BLaER1 (cell line): ENCODE data around the gene CCN5.
"Not testable (repeated sequence)": the region's sequence is repeated elsewhere in the genome, so short reads cannot be mapped to it uniquely, and the experiment has no call there.

ENCODE experiments used
- H3K27ac ChIP-seq: shearing (Covaris generic); formaldehyde crosslinking; 2 replicates; pipeline ENCODE4 v1.8.1; 2022
- H3K27me3 ChIP-seq: shearing (Covaris generic); formaldehyde crosslinking; 2 replicates; pipeline ENCODE4 v1.8.1; 2022
- H3K36me3 ChIP-seq: shearing (Covaris generic); formaldehyde crosslinking; 2 replicates; pipeline ENCODE4 v1.8.1; 2022
- H3K4me1 ChIP-seq: shearing (Covaris generic); formaldehyde crosslinking; 2 replicates; pipeline ENCODE4 v1.8.1; 2022
- H3K4me2 ChIP-seq: shearing (Covaris generic); formaldehyde crosslinking; 2 replicates; pipeline ENCODE4 v1.8.1; 2022
- H3K4me3 ChIP-seq: shearing (Covaris generic); formaldehyde crosslinking; 2 replicates; pipeline ENCODE4 v1.8.1; 2022
- H3K9ac ChIP-seq: shearing (Covaris generic); formaldehyde crosslinking; 2 replicates; pipeline ENCODE4 v1.8.1; 2022
- H3K9me3 ChIP-seq: shearing (Covaris generic); formaldehyde crosslinking; 2 replicates; pipeline ENCODE4 v1.8.1; 2022
- H4K20me1 ChIP-seq: shearing (Covaris generic); formaldehyde crosslinking; 2 replicates; pipeline ENCODE4 v1.8.1; 2022
- Cebpa-rat ChIP-seq: shearing (Covaris generic); IDR thresholded peaks from 2 replicates; pipeline ENCODE4 v1.8.1; 2022

Gene CCN5

DNA sequence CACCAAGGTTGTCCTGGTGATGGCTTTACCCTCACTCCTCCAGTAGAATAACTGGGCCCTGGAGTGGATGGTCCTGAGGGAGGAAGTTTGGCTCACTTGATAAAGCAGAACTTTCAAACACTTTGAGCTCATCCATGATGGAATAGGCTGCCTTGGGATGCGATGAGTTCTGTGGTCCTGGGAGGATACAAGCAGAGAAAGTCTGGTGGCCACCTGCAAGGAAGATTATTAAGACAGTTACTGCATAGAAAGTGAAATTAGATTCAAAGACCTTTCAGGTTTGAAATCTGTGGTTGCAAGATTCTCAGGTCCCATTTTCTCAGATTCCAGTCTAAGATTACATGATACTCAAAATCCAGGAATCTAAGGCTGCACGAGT lies 19.9 kb upstream of the CCN5 start:
- Histone ChIP-seq H3K9me3 (no peaks in the 10 kb centered on the region), H3K27me3 (no peaks in the 10 kb centered on the region), H4K20me1 (no peaks in the 10 kb centered on the region), H3K4me3 (no peak overlapping the region), H3K4me1 (peaks cover 57% of the 10 kb centered on the region), H3K4me2 (peak overlapping the region; percentile 71), H3K9ac (peak overlapping the region; percentile 38; the same call in 1 of the 2 replicates), H3K27ac (no peak overlapping the region; the same call in 1 of the 2 replicates), H3K36me3 (no peaks in the 10 kb centered on the region)
- TF ChIP-seq Cebpa-rat: no peak

DNA sequence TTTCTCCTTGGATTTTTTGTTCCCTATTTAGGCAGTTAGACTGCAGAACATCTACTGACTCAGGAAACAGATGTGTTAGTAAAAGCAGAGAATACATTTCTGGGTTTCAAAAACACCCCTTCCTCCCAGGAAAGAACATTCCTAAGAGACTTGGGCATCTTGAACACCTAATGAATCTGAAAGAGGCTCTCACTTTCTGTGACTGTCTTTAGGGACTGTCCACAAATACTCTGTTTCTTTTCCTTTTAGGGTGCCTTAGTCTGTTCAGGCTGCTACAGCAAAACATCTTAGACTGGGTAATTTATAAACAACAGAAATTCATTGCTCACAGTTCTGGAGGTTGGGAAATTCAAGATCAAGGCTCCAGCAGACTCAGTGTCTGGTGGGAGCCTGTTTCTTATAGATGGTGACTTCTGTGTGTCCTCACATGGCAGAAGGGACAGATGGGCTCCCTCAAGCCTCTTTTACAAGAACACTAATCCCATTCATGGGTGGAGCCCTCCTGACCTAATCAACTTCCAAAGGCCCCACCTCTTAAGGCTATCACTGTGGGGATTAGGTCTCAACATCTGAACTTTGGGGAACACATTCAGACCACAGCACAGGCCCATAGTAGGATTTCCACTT lies 19.4 kb upstream of the CCN5 start:
- Histone ChIP-seq H3K4me2 (peak overlapping the region; percentile 71), H3K36me3 (no peaks in the 10 kb centered on the region), H3K27me3 (no peaks in the 10 kb centered on the region), H3K9me3 (no peaks in the 10 kb centered on the region), H3K9ac (peak overlapping the region; percentile 38), H4K20me1 (no peaks in the 10 kb centered on the region), H3K4me3 (no peak overlapping the region), H3K27ac (peak overlapping the region; percentile 57), H3K4me1 (peaks cover 62% of the 10 kb centered on the region)
- TF ChIP-seq Cebpa-rat: no peak

DNA sequence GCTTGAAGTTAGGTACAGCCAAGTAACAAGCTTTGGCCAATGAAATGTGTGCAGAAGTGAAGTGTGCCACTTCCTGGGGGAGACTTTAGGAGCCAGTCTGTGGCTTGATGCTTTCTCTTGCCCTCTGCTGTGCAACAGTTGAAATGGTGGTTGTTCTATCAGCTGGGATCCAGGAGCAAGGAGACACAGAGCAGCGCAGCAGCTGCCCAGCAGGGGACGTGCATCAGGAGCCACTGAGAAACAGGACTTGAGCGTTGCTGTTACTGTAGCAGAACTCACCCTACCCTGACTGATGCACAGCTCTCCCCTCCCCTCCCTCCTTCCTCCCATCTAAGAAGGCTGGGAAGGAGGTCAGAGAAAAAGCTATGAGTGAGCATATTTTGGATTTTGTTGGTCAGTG lies 18.9 kb upstream of the CCN5 start:
- peak overlapping the region; percentile 38; the same call in 1 of the 2 replicates for H3K9ac ChIP-seq
- H3K27ac ChIP-seq: peak overlapping the region; percentile 57
- TF ChIP-seq Cebpa-rat: no peak
- no peaks in the 10 kb centered on the region for H3K27me3 ChIP-seq
- H3K4me3 ChIP-seq: no peak overlapping the region
- peak overlapping the region; percentile 71 for H3K4me2 ChIP-seq
- no peaks in the 10 kb centered on the region for H3K9me3 ChIP-seq
- no peaks in the 10 kb centered on the region for H3K36me3 ChIP-seq
- H3K4me1 ChIP-seq: peaks cover 67% of the 10 kb centered on the region
- H4K20me1 ChIP-seq: no peaks in the 10 kb centered on the region

DNA sequence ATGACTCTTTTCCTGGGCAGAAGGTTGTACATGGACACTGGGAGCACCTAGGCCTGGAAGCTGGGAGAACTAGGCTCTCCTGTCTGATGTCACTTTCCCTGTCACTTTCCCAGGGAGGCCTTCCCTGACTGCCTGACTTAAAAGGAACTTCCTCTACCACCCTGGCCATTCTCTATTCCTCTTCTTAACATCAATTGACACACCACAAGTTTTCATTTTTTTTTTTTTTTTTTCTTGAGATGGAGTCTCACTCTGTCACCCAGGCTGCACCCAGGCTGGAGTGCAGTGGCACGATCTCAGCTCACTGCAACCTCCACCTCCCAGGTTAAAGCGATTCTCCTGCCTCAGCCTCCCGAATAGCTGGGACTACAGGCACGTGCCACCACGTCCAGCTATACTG lies 18.1 kb upstream of the CCN5 start:
- Histone ChIP-seq H3K4me1 (peaks cover 75% of the 10 kb centered on the region), H3K4me2 (peak overlapping the region; percentile 71)
- H4K20me1 ChIP-seq, H3K4me3 ChIP-seq, H3K27ac ChIP-seq, H3K27me3 ChIP-seq, H3K9me3 ChIP-seq, H3K9ac ChIP-seq, H3K36me3 ChIP-seq: not testable (repeated sequence)

DNA sequence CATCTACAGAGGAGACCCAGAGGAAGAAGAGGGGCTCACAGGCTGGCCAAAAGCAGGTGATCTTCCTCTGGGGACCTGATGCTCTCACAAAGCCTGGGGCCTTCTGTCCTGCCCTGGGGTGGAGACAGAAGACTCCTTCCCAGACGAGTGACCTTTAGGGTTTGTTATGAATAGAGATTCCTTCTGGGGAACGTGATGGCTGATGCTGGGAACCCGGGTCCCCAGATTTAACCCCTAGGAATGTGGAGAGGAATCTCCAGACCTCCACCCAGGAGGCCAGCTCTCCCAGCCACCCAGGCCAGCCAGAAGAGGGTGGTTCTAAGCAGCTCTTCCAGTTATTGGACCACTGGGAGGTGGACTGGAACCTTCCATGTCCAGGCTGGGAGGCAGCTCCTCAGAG lies 16.8 kb upstream of the CCN5 start:
- Histone ChIP-seq H3K27me3 (no peaks in the 10 kb centered on the region), H3K9me3 (no peaks in the 10 kb centered on the region), H3K4me2 (peak overlapping the region; percentile 96), H3K9ac (no peak overlapping the region), H3K27ac (no peak overlapping the region), H3K4me1 (peaks cover 88% of the 10 kb centered on the region), H4K20me1 (no peaks in the 10 kb centered on the region), H3K4me3 (no peak overlapping the region), H3K36me3 (no peaks in the 10 kb centered on the region)
- TF ChIP-seq Cebpa-rat: no peak

DNA sequence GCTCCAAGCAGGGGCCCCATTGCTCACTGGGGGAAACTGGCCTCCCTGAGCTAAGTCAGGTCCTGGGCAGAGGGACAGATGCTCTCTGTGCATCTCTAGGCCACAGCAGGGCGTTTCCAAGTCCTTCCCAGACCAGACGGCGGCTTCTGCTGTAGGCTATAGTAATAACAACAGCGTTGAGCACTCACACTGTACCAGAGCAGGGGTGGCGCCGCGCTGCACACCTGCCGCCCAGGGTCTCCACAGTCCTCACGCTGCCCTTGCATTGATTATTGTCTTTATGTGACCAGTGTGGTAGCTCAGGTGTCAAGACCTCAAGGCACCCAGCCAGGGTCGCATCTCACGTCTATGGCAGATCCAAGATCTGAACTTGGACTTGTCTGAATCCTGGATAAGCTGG lies 14.9 kb upstream of the CCN5 start:
- peak overlapping the region; percentile 96 for H3K4me2 ChIP-seq
- no peaks in the 10 kb centered on the region for H3K27me3 ChIP-seq
- H3K27ac ChIP-seq: peak overlapping the region; percentile 61; the same call in 1 of the 2 replicates
- no peaks in the 10 kb centered on the region for H4K20me1 ChIP-seq
- peaks cover 98% of the 10 kb centered on the region for H3K4me1 ChIP-seq
- H3K36me3 ChIP-seq: no peaks in the 10 kb centered on the region
- H3K9me3 ChIP-seq: no peaks in the 10 kb centered on the region
- H3K9ac ChIP-seq: no peak overlapping the region
- TF ChIP-seq Cebpa-rat: no peak
- no peak overlapping the region for H3K4me3 ChIP-seq

DNA sequence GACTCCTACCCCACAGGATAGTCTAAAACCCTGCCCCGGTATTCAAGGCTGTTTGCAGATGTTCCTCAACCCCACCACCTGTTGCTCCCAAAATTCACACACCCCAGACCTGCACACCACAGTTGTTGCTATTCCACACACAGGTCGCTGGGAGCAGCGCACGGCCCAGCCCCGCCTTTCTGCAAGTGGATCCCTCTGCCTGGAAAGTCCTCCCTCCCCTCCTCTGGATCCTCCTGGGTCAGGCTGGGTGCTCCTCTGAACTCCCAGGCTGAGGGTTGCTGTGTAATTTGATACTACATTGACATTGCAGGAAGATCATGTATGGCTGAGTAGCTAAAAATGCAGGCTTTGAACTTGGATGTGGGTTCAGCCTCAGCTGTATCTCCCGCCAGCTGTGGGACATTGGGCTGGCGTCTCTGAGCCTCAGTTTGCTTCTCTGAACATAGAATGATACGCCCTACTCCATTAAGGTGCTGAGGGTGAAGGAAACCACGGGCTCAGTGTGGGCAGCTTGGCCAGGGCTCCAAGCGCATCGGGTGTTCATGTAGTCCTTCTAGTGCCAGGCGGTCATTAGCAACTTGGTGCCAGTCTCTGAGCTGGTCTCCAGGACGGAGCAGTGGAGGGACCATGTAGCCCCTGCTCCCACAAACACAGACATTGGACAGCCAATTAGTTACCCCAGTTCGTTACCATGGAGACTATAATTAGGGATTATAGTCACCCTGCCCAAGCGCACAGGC lies 13.9 kb upstream of the CCN5 start:
- H4K20me1 ChIP-seq: no peaks in the 10 kb centered on the region
- H3K27ac ChIP-seq: peak overlapping the region; percentile 61
- no peak for TF ChIP-seq Cebpa-rat
- no peaks in the 10 kb centered on the region for H3K9me3 ChIP-seq
- H3K4me1 ChIP-seq: peaks cover 97% of the 10 kb centered on the region
- H3K4me2 ChIP-seq: peak overlapping the region; percentile 96
- H3K27me3 ChIP-seq: no peaks in the 10 kb centered on the region
- peak overlapping the region; percentile 20; the same call in 1 of the 2 replicates for H3K9ac ChIP-seq
- no peak overlapping the region; the same call in 1 of the 2 replicates for H3K4me3 ChIP-seq
- H3K36me3 ChIP-seq: no peaks in the 10 kb centered on the region

DNA sequence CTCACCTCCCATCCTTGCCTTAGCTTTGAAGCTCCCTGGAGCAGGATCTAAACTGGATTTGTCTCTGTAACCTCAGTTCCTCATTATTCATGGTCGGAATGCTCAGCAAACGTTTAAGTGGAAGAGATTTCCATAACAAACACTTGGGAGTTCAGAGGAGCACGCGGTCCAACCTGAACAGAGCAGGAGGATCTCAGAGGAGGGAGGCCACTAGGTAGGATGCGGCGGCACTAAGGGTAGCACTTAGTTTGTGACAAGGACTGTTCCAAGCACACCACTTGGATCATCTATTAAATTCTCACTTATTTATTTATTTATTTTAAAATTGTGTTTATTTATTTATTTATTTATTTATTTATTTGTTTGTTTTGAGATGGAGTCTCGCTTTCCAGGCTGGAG lies 13.3 kb upstream of the CCN5 start:
- H3K27me3 ChIP-seq: no peaks in the 10 kb centered on the region
- no peaks in the 10 kb centered on the region for H3K9me3 ChIP-seq
- peak overlapping the region; percentile 61 for H3K27ac ChIP-seq
- H3K4me1 ChIP-seq: peaks cover 95% of the 10 kb centered on the region
- H3K36me3 ChIP-seq: no peaks in the 10 kb centered on the region
- H3K4me2 ChIP-seq: peak overlapping the region; percentile 96
- peak overlapping the region; percentile 20; the same call in 1 of the 2 replicates for H3K9ac ChIP-seq
- H4K20me1 ChIP-seq: no peaks in the 10 kb centered on the region
- TF ChIP-seq Cebpa-rat: no peak
- no peak overlapping the region; the same call in 1 of the 2 replicates for H3K4me3 ChIP-seq

DNA sequence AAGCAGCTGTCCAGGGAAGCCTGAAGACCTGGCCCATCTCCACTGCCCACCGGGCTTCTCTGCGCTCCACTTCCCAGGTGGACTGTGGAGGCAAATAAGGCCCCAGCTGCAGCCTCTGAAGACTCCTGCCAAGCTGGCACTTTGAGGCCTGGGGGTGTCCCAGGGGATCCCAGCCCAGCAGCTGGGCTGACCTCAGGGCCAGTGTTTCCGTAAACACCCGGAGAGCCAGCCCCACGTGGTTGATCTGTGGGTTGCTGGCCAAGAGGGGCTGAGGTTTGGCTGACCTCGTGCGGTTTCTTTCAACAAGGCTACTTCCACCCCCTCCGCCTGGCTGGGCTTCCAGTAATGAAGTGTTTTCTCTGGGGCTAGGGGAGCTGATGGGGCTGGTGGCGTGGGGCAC lies 12.4 kb upstream of the CCN5 start:
- H3K36me3 ChIP-seq: no peaks in the 10 kb centered on the region
- H3K27ac ChIP-seq: peak overlapping the region; percentile 77
- no peaks in the 10 kb centered on the region for H3K9me3 ChIP-seq
- peak overlapping the region; percentile 45 for H3K4me3 ChIP-seq
- peak overlapping the region; percentile 48; the same call in 1 of the 2 replicates for H3K9ac ChIP-seq
- H3K4me1 ChIP-seq: peaks cover 86% of the 10 kb centered on the region
- H3K4me2 ChIP-seq: peak overlapping the region; percentile 96
- TF ChIP-seq Cebpa-rat: no peak
- no peaks in the 10 kb centered on the region for H3K27me3 ChIP-seq
- H4K20me1 ChIP-seq: no peaks in the 10 kb centered on the region

DNA sequence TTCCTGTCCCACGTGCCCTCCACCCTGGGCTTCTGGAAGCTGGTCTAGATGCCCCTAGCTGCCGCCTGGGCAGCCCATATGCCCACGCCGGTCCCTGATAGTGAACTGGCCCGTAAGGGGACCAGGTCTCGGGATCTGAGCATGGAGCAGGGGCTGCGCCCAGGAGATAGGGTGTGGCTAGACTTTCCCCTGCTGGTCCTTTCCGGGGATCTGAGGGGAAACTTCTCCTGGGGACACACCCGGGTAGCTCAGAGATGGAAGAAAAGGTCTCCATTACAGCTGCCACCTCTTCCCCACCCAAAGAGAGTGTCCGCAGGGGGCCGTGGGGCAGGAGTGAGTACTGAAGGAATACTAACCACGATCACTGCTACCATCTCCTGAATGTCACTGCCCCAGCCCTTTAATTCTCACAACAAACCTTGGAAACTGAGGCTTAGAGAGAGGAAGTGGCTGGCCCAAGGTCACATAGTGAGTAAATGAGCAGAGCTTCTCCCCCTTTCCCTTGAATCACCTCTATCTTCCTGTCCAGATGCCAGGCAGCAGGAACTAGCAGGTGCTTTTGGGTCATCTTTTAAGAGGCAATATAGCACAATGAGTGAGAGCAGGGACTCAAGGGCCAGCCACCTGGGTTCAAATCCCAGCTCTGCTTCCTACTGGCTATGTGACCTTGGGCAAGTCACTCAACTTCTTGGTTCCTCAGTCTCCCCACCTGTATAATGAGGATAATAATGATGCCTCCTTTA lies 11.8 kb upstream of the CCN5 start:
- peak overlapping the region; percentile 77 for H3K27ac ChIP-seq
- H3K9me3 ChIP-seq: no peaks in the 10 kb centered on the region
- peaks cover 81% of the 10 kb centered on the region for H3K4me1 ChIP-seq
- no peaks in the 10 kb centered on the region for H4K20me1 ChIP-seq
- H3K9ac ChIP-seq: 0 out of 2 replicates have a peak overlapping the region, but pooled peaks have one; percentile 48
- no peak for TF ChIP-seq Cebpa-rat
- H3K27me3 ChIP-seq: no peaks in the 10 kb centered on the region
- H3K4me2 ChIP-seq: peak overlapping the region; percentile 96
- H3K4me3 ChIP-seq: peak overlapping the region; percentile 45; the same call in 1 of the 2 replicates
- H3K36me3 ChIP-seq: no peaks in the 10 kb centered on the region
